Trophoblast cell (in vitro differentiated cells and primary cell): ENCODE results near the gene RXFP2.

ENCODE experiments used
- DNase-seq, 2 donors: peaks; one replicate each; pipeline ENCODE4 v3.0.0-alpha.2; 2016
- H2AFZ ChIP-seq: 2 replicates; pipeline ENCODE4 v1.6.1; 2013; ENCODE audit warnings: low read length, moderate library complexity, mild to moderate bottlenecking; ENCODE audit not compliant: insufficient read depth, poor library complexity
- H2AK5ac ChIP-seq: 2 replicates; pipeline ENCODE4 v1.6.1; 2013; ENCODE audit warnings: mild to moderate bottlenecking, low read length
- H2BK120ac ChIP-seq: 2 replicates; pipeline ENCODE4 v1.6.1; 2013; ENCODE audit warnings: low read length, mild to moderate bottlenecking, moderate library complexity; ENCODE audit not compliant: insufficient read depth, poor library complexity
- H2BK12ac ChIP-seq: 2 replicates; pipeline ENCODE4 v1.6.1; 2013; ENCODE audit warnings: mild to moderate bottlenecking, low read length, moderate library complexity
- H2BK5ac ChIP-seq: 2 replicates; pipeline ENCODE4 v1.6.1; 2013; ENCODE audit warnings: low read length, low read depth, moderate library complexity, mild to moderate bottlenecking; ENCODE audit not compliant: poor library complexity
- H3K14ac ChIP-seq: 2 replicates; pipeline ENCODE4 v1.6.1; 2013; ENCODE audit warnings: mild to moderate bottlenecking, low read length
- H3K18ac ChIP-seq: 2 replicates; pipeline ENCODE4 v1.6.1; 2013; ENCODE audit warnings: mild to moderate bottlenecking, low read length
- H3K23ac ChIP-seq: 2 replicates; pipeline ENCODE4 v1.6.1; 2013; ENCODE audit warnings: low read length
- H3K27ac ChIP-seq: 2 replicates; pipeline ENCODE4 v1.5.1; 2013; ENCODE audit warnings: low read depth, mild to moderate bottlenecking, inconsistent platforms, low read length, moderate library complexity
- H3K27me3 ChIP-seq: 2 replicates; pipeline ENCODE4 v1.6.1; 2013; ENCODE audit warnings: inconsistent platforms, mild to moderate bottlenecking, low read length, moderate library complexity; ENCODE audit not compliant: insufficient read depth
- H3K36me3 ChIP-seq, 2 experiments: 1 replicate in 1 of 2; 2 replicates in 1 of 2; pipeline ENCODE4 v1.6.1; 2013; ENCODE audit warnings: low read length in 2 of 2, mild to moderate bottlenecking in 2 of 2, moderate library complexity in 1 of 2; ENCODE audit not compliant: insufficient read depth in 2 of 2, control insufficient read depth in 1 of 2
- H3K4ac ChIP-seq: 2 replicates; pipeline ENCODE4 v1.6.1; 2013; ENCODE audit warnings: low read depth, mild to moderate bottlenecking, low read length, moderate library complexity
- H3K4me1 ChIP-seq, 2 experiments: 1 replicate in 1 of 2; 2 replicates in 1 of 2; pipeline ENCODE4 v1.6.1; 2013; ENCODE audit warnings: low read length in 2 of 2, mild to moderate bottlenecking in 2 of 2, moderate library complexity in 1 of 2; ENCODE audit not compliant: insufficient read depth in 2 of 2, control insufficient read depth in 1 of 2
- H3K4me2 ChIP-seq: 2 replicates; pipeline ENCODE4 v1.6.1; 2013; ENCODE audit warnings: inconsistent platforms, mild to moderate bottlenecking, low read length, moderate library complexity
- H3K4me3 ChIP-seq: 2 replicates; pipeline ENCODE4 v1.5.1; 2013; ENCODE audit warnings: mild to moderate bottlenecking, low read depth, low read length, inconsistent platforms
- H3K79me1 ChIP-seq: one replicate; pipeline ENCODE4 v1.6.1; 2013; ENCODE audit warnings: low read length
- H3K79me2 ChIP-seq: 2 replicates; pipeline ENCODE4 v1.6.1; 2013; ENCODE audit warnings: low read length, mild to moderate bottlenecking; ENCODE audit not compliant: control insufficient read depth, insufficient read depth, poor library complexity
- H3K9ac ChIP-seq: 2 replicates; pipeline ENCODE4 v1.6.1; 2013; ENCODE audit warnings: mild to moderate bottlenecking, low read length
- H3K9me3 ChIP-seq: 2 replicates; pipeline ENCODE4 v1.6.1; 2013; ENCODE audit warnings: low read depth, mild to moderate bottlenecking, control low read depth, inconsistent platforms, low read length; ENCODE audit not compliant: insufficient read depth
- H4K12ac ChIP-seq: 2 replicates; pipeline ENCODE4 v1.6.1; 2013; ENCODE audit warnings: low read depth, mild to moderate bottlenecking, low read length, moderate library complexity
- H4K8ac ChIP-seq: 2 replicates; pipeline ENCODE4 v1.6.1; 2013; ENCODE audit warnings: low read depth, mild to moderate bottlenecking, low read length, moderate library complexity
- H4K91ac ChIP-seq: one replicate; pipeline ENCODE4 v1.6.1; 2013; ENCODE audit warnings: low read depth, mild to moderate bottlenecking, low read length, moderate library complexity
- WGBS: extraction: QIAGEN DNeasy Blood & Tissue Kit; methylation state at CpG from one replicate; pipeline ENCODE4 v1.1.7; 2013; ENCODE audit warnings: missing lambda C conversion rate; ENCODE audit not compliant: insufficient read length, insufficient coverage; ENCODE audit errors: extremely low coverage; 5-methylcytosine and 5-hydroxymethylcytosine counted together

The RXFP2 gene

GRCh38 chr13:31772231-31772630, 32.9 kb downstream of the RXFP2 start:
- Histone ChIP-seq H3K23ac (no peak overlapping the region), H3K18ac (no peak overlapping the region), H3K9ac (no peak overlapping the region), H3K4me2 (no peak overlapping the region), H3K79me2 (no peaks in the 10 kb centered on the region), H3K4me1 (no peaks in the 10 kb centered on the region), H2AFZ (no peak overlapping the region), H4K91ac (no peak overlapping the region), H3K4ac (no peak overlapping the region), H3K4me3 (no peak overlapping the region), H4K12ac (no peak overlapping the region), H3K27me3 (no peaks in the 10 kb centered on the region), H2BK12ac (no peak overlapping the region), H3K79me1 (no peaks in the 10 kb centered on the region), H2BK5ac (no peak overlapping the region), H3K14ac (no peak overlapping the region), H2AK5ac (no peak overlapping the region), H3K27ac (no peak overlapping the region), H2BK120ac (no peak overlapping the region), H3K9me3 (no peaks in the 10 kb centered on the region), H4K8ac (no peak overlapping the region), H3K36me3 (no peaks in the 10 kb centered on the region)
- DNase-seq: no peak
- no CpG with 5 or more reads among the region's 4 CpGs for WGBS

- Histone ChIP-seq H3K27ac (no peak overlapping the region), H3K79me1 (no peaks in the 10 kb centered on the region), H2BK5ac (no peak overlapping the region), H3K4me3 (no peak overlapping the region), H4K12ac (no peak overlapping the region), H3K14ac (no peak overlapping the region), H3K36me3 (no peaks in the 10 kb centered on the region), H3K23ac (no peak overlapping the region), H4K8ac (no peak overlapping the region), H2AFZ (no peak overlapping the region), H2BK12ac (no peak overlapping the region), H3K9ac (no peak overlapping the region), H3K4ac (no peak overlapping the region), H3K18ac (no peak overlapping the region), H4K91ac (no peak overlapping the region), H3K4me1 (no peaks in the 10 kb centered on the region), H2BK120ac (no peak overlapping the region), H3K9me3 (no peaks in the 10 kb centered on the region), H3K4me2 (no peak overlapping the region), H3K79me2 (no peaks in the 10 kb centered on the region), H3K27me3 (no peaks in the 10 kb centered on the region), H2AK5ac (no peak overlapping the region)
- DNase-seq: no peak
- no CpG with 5 or more reads among the region's 4 CpGs for WGBS
These were observed 34.2 kb downstream of the RXFP2 start for GRCh38 chr13:31773538-31773937.

GRCh38 chr13:31774186-31774750, 34.9 kb downstream of the RXFP2 start:
- H2BK120ac ChIP-seq: no peak overlapping the region
- no peaks in the 10 kb centered on the region for H3K36me3 ChIP-seq
- no peak overlapping the region for H3K18ac ChIP-seq
- no peak overlapping the region for H2BK5ac ChIP-seq
- no peak overlapping the region for H3K23ac ChIP-seq
- no peaks in the 10 kb centered on the region for H3K79me2 ChIP-seq
- H2AFZ ChIP-seq: no peak overlapping the region
- no peaks in the 10 kb centered on the region for H3K79me1 ChIP-seq
- no peaks in the 10 kb centered on the region for H3K9me3 ChIP-seq
- H4K91ac ChIP-seq: no peak overlapping the region
- DNase-seq: no peak
- H3K27me3 ChIP-seq: no peaks in the 10 kb centered on the region
- no peak overlapping the region for H3K14ac ChIP-seq
- no CpG with 5 or more reads among the region's 5 CpGs for WGBS
- H3K4ac ChIP-seq: no peak overlapping the region
- H4K12ac ChIP-seq: no peak overlapping the region
- H3K4me1 ChIP-seq: no peaks in the 10 kb centered on the region
- H3K27ac ChIP-seq: no peak overlapping the region
- H4K8ac ChIP-seq: no peak overlapping the region
- no peak overlapping the region for H3K9ac ChIP-seq
- no peak overlapping the region for H2AK5ac ChIP-seq
- no peak overlapping the region for H3K4me3 ChIP-seq
- no peak overlapping the region for H2BK12ac ChIP-seq
- no peak overlapping the region for H3K4me2 ChIP-seq

GRCh38 chr13:31775148-31775547, 35.8 kb downstream of the RXFP2 start:
- H3K27ac ChIP-seq: no peak overlapping the region
- no peak overlapping the region for H3K9ac ChIP-seq
- no peak overlapping the region for H2AFZ ChIP-seq
- WGBS: no CpG with 5 or more reads among the region's 2 CpGs
- no peak overlapping the region for H2BK5ac ChIP-seq
- H3K4ac ChIP-seq: no peak overlapping the region
- no peak overlapping the region for H3K4me2 ChIP-seq
- no peak overlapping the region for H4K12ac ChIP-seq
- no peak overlapping the region for H3K23ac ChIP-seq
- H3K18ac ChIP-seq: no peak overlapping the region
- H4K8ac ChIP-seq: no peak overlapping the region
- H3K79me1 ChIP-seq: no peaks in the 10 kb centered on the region
- H3K79me2 ChIP-seq: no peaks in the 10 kb centered on the region
- H3K4me3 ChIP-seq: no peak overlapping the region
- H2BK120ac ChIP-seq: no peak overlapping the region
- no peak for DNase-seq
- no peak overlapping the region for H2BK12ac ChIP-seq
- no peaks in the 10 kb centered on the region for H3K36me3 ChIP-seq
- no peak overlapping the region for H3K14ac ChIP-seq
- no peak overlapping the region for H2AK5ac ChIP-seq
- no peaks in the 10 kb centered on the region for H3K27me3 ChIP-seq
- no peaks in the 10 kb centered on the region for H3K9me3 ChIP-seq
- no peak overlapping the region for H4K91ac ChIP-seq
- no peaks in the 10 kb centered on the region for H3K4me1 ChIP-seq
